Neutrophil (primary cell): ENCODE data around the gene BACH2.

Experiments used
- H3K27ac ChIP-seq: fragments of 200-600 bp; sonication (generic); 2 replicates; pipeline ENCODE4 v1.5.1; 2016; ENCODE audit warnings: mild to moderate bottlenecking, moderate library complexity
- H3K27me3 ChIP-seq: fragments of 200-600 bp; sonication (generic); 2 replicates; pipeline ENCODE4 v1.6.0; 2016; ENCODE audit warnings: mild to moderate bottlenecking
- H3K36me3 ChIP-seq: fragments of 200-600 bp; sonication (generic); 2 replicates; pipeline ENCODE4 v1.5.1; 2017
- H3K4me1 ChIP-seq, 2 experiments: fragments of 200-600 bp in 1 of 2; sonication (generic) in 1 of 2; 1 replicate in 1 of 2; 2 replicates in 1 of 2; pipeline versions ENCODE4 v1.5.1 to v1.6.1; 2013 to 2016; ENCODE audit warnings: low read depth in 1 of 2, low read length in 1 of 2, mild to moderate bottlenecking in 1 of 2, moderate library complexity in 1 of 2; ENCODE audit not compliant: control insufficient read depth in 1 of 2, insufficient read depth in 1 of 2
- H3K4me3 ChIP-seq, 2 experiments: fragments of 200-600 bp in 1 of 2; sonication (generic) in 1 of 2; 1 replicate in 1 of 2; 2 replicates in 1 of 2; pipeline ENCODE4 v1.5.1; 2013 to 2016; ENCODE audit warnings: low read depth in 1 of 2, low read length in 1 of 2, mild to moderate bottlenecking in 1 of 2, moderate library complexity in 1 of 2
- H3K9me3 ChIP-seq: fragments of 200-600 bp; sonication (generic); 2 replicates; pipeline ENCODE4 v1.5.1; 2016
- TF ChIP-seq, protein P1 (sequence below): fragments of 200-600 bp; sonication (generic); IDR thresholded peaks from 2 replicates; pipeline ENCODE4 v1.5.1; 2016; ENCODE audit warnings: antibody characterized with exemption

Gene BACH2

DNA sequence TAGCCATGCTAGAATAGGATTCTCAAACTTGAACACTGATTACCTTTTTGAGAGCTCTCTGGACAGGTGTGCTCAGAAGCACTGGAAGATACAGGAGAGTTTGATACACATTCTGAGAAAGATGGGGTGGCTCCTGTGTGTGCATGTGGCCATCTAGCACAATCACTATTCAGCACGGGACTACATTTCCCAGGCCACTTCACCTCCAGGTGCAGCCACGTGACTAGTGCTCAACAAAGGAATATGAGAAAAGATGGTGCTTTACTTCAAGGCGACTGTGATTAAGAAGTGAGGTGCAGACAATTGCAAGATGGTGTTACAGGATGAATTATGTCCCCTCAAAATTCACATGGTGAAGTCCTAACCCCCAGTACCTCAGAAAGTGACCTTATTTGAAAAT is 103.8 kb downstream of the BACH2 start:
- no peaks in the 10 kb centered on the region for H3K4me1 ChIP-seq
- H3K4me3 ChIP-seq, result no peak overlapping the region
- H3K36me3 ChIP-seq, result no peaks in the 10 kb centered on the region
- no peaks in the 10 kb centered on the region for H3K9me3 ChIP-seq
- TF ChIP-seq, protein P1, sequence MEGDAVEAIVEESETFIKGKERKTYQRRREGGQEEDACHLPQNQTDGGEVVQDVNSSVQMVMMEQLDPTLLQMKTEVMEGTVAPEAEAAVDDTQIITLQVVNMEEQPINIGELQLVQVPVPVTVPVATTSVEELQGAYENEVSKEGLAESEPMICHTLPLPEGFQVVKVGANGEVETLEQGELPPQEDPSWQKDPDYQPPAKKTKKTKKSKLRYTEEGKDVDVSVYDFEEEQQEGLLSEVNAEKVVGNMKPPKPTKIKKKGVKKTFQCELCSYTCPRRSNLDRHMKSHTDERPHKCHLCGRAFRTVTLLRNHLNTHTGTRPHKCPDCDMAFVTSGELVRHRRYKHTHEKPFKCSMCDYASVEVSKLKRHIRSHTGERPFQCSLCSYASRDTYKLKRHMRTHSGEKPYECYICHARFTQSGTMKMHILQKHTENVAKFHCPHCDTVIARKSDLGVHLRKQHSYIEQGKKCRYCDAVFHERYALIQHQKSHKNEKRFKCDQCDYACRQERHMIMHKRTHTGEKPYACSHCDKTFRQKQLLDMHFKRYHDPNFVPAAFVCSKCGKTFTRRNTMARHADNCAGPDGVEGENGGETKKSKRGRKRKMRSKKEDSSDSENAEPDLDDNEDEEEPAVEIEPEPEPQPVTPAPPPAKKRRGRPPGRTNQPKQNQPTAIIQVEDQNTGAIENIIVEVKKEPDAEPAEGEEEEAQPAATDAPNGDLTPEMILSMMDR, result no peak
- H3K27me3 ChIP-seq, result peaks cover 1% of the 10 kb centered on the region
- no peak overlapping the region for H3K27ac ChIP-seq

DNA sequence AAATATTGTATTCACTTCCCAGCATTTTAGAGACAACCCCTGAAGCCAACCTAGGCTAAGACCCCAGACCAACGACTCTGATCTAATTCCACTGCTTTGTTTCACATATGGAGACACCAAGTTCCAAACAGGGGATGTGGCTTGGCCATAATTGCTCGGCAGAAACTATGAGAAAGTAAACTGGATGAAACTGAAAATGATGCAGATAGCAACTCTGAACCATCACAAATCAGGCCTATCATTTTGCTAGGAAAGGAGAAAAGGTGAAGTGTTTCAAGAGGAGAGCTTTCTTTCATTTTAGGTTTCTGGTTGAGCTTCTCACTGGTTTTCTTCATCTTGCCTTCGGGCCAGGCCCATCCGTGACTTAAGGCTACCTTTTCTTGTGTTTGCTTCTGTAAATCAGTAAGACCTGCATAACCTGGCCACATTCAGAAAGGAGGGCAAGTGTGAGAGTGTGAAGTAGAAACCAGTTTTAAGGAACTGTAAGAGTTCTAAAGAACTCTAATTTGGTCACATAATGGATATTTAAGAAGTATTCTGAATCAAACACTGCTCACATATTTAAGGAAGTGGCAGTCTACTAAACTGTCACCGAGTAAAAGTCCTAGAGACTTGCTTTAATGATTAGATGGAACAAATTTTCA is 105.8 kb downstream of the BACH2 start:
- peaks cover 0 to 7% of the 10 kb centered on the region in 2 experiments for H3K4me1 ChIP-seq
- peaks cover 21% of the 10 kb centered on the region for H3K27me3 ChIP-seq
- TF ChIP-seq, protein P1, result no peak
- no peaks in the 10 kb centered on the region for H3K9me3 ChIP-seq
- H3K36me3 ChIP-seq, result no peaks in the 10 kb centered on the region
- no peak overlapping the region for H3K4me3 ChIP-seq
- no peak overlapping the region for H3K27ac ChIP-seq

DNA sequence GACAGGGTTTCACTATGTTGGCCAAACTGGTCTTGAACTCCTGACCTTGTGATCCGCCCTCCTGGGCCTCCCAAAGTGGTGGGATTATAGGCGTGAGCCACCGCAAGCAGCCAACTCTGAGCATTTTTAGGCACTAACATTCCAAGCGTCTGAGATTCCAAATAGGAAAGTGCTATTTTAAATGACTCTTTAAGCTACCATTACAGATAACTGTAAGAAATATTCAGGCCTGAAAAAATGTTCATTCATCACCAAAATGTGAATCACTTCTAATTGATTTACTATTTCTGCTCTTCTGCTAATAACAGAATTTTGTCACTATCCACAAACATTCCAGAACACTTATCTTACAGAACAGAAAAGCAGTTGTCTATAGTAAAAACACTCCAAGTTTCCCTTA is 106.5 kb downstream of the BACH2 start:
- H3K36me3 ChIP-seq, result no peaks in the 10 kb centered on the region
- H3K27me3 ChIP-seq, result peaks cover 26% of the 10 kb centered on the region
- no peaks in the 10 kb centered on the region for H3K9me3 ChIP-seq
- no peak overlapping the region for H3K4me3 ChIP-seq
- TF ChIP-seq, protein P1, result no peak
- peaks cover 0 to 7% of the 10 kb centered on the region in 2 experiments for H3K4me1 ChIP-seq
- no peak overlapping the region for H3K27ac ChIP-seq

DNA sequence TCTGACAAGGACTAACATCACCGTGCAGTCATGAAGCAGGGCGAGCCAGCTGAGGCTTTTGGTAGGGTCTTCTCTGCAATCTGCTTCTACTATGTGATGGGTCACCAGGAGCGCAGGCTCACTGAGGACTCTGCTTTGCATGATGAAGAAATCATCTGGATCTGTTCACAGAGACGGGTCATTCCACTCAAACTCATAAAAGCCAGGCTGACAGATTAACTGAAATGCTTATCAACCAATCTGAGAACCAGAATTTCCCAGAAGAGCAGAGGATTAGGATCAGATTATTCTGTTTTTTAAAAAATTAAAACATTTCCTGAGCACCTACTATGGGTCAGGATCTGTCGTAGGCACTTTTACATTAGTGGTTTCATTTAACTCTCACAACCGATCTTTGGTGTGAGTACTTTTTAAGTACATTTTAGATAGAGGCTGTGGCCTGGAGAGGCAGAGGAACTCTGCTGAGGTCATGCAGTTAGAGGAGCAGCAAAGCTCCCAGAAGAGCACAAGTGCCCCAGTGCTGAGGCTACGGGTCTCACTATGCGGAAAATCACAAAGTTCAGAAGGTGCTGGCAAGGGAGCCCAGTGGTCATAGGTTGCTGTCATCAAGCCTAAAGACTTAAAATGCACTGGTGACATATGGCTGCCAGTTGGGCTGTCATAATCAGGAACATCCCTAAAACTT is 109.1 kb downstream of the BACH2 start:
- H3K4me3 ChIP-seq, result no peak overlapping the region
- H3K27me3 ChIP-seq, result peaks cover 44% of the 10 kb centered on the region
- H3K27ac ChIP-seq, result no peak overlapping the region
- TF ChIP-seq, protein P1, result no peak
- peaks cover 0 to 10% of the 10 kb centered on the region in 2 experiments for H3K4me1 ChIP-seq
- no peaks in the 10 kb centered on the region for H3K9me3 ChIP-seq
- H3K36me3 ChIP-seq, result no peaks in the 10 kb centered on the region

DNA sequence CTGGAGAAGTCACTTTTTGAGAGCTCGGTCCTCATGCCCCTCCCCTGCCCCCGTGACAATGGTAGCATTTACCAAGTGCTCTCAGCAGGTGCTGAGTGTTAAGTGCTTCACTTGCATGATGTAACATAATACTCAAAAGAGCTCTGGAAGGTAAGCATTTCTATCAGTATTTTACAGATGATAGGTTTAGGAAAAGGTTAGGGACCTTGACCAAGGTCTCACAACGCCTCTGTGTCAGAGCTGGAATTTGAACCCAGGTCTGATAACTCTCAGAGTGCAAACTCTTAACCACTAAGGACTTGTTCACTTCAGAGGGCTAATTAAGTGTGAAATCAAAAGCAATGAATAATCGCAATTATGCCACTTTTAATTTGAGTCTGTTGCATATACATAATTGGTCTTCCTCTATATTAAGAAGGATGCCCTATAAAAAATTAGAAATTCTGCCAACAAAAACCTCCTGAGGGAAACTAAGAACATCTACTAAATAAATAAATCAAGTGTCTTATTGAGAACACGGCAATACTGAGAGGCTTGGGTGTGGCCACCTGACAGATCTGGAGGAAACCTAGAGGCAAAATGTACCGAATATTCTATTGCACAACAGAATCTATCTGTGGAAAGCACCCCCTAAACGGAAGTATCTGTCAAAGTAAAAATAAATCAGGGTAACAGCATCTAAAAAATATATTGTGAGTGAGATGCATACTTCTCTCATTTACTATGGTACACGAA is 109.8 kb downstream of the BACH2 start:
- TF ChIP-seq, protein P1, result no peak
- Histone ChIP-seq H3K27me3 (peaks cover 44% of the 10 kb centered on the region), H3K4me3 (no peak overlapping the region), H3K4me1 (peaks cover 0 to 10% of the 10 kb centered on the region in 2 experiments), H3K27ac (no peak overlapping the region), H3K36me3 (no peaks in the 10 kb centered on the region), H3K9me3 (no peaks in the 10 kb centered on the region)
